Neural cell (in vitro differentiated cells): ENCODE results near the gene PSMG4.

Source experiments
- EP300 ChIP-seq: fragments of 450-650 bp; conservative IDR thresholded peaks from 2 replicates; pipeline ENCODE4 v1.6.1; 2014; ENCODE audit warnings: antibody characterized with exemption, mild to moderate bottlenecking, moderate library complexity; ENCODE audit not compliant: poor library complexity, severe bottlenecking
- SMC3 ChIP-seq: fragments of 450-650 bp; conservative IDR thresholded peaks from 2 replicates; pipeline ENCODE4 v1.6.1; 2014; ENCODE audit warnings: antibody characterized with exemption, mild to moderate bottlenecking, moderate library complexity; ENCODE audit not compliant: poor library complexity
- TF ChIP-seq, protein P1 (sequence below): fragments of 450-650 bp; IDR thresholded peaks from 2 replicates; pipeline ENCODE4 v1.5.1; 2014; ENCODE audit warnings: antibody characterized with exemption, mild to moderate bottlenecking, moderate library complexity; ENCODE audit not compliant: poor library complexity, severe bottlenecking

DNA sequence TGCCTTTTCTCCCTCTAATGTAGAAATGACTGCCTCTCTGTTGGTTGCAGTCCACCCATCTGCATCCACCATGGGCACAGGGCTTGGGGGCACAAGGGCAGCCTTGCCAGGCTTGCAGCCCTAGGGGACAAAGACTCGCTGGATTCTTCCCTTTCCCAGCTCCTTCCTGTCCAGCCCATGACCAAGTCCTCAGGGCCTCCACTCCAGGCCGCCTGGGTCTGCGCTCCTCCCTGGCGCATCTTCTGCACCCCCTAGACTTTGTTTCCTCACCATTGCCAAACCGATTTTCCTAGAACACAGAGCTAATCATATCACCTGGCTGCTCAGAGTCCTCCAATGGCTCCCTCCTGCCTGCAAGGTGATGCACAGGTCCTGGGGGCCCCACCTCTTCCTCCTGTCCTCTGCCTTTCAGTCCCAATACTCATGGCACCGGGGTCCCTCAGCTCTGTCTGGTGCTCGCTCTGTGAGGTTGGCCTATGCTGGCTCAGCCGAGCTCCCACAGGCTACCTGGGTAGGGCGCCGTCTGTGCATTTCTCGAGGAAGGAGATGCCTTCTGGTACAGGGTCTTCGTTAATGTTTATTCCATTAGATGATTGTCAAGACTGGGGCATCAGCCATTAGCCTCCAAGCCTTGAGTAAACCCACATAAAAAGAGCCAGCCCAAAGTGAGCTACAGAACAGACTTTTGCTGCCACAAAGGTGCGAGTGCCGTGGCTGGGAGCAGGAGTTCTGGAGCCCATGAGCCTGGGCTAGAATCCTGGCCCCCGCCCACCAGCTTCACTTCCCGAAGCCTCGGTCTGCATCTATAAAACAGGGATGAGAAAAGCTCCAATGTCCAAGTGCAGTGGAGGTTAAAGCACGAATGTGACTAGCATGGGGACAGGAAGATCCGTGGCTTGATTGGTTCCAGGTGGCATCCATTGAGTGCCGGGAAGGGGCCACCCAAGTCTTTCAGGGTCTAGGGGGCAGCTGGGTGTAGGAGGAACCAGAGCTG is 17.7 kb downstream of the PSMG4 start:
- TF ChIP-seq SMC3 (no peak), EP300 (no peak)
- TF ChIP-seq, protein P1, sequence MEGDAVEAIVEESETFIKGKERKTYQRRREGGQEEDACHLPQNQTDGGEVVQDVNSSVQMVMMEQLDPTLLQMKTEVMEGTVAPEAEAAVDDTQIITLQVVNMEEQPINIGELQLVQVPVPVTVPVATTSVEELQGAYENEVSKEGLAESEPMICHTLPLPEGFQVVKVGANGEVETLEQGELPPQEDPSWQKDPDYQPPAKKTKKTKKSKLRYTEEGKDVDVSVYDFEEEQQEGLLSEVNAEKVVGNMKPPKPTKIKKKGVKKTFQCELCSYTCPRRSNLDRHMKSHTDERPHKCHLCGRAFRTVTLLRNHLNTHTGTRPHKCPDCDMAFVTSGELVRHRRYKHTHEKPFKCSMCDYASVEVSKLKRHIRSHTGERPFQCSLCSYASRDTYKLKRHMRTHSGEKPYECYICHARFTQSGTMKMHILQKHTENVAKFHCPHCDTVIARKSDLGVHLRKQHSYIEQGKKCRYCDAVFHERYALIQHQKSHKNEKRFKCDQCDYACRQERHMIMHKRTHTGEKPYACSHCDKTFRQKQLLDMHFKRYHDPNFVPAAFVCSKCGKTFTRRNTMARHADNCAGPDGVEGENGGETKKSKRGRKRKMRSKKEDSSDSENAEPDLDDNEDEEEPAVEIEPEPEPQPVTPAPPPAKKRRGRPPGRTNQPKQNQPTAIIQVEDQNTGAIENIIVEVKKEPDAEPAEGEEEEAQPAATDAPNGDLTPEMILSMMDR: no peak
